Smooth muscle cell (in vitro differentiated cells): Measurements from ENCODE around the gene QPCTL. TPM values are rescaled to one million over a fixed set of nuclear protein-coding genes. Genes with fewer than 3 reads are reported as not detected.
"Not testable (repeated sequence)": the region's sequence is repeated elsewhere in the genome, so short reads cannot be mapped to it uniquely, and the experiment has no call there.

Experiments used
- DNase-seq: peaks from one replicate; lab custom pipeline; 2025; ENCODE audit not compliant: unreplicated experiment; lab: John Stamatoyannopoulos, UW
- H2AFZ ChIP-seq: fragments of 200-600 bp; sonication (generic); 2 replicates; pipeline ENCODE4 v1.6.0; 2016; ENCODE audit warnings: antibody characterized with exemption, low read depth, mild to moderate bottlenecking
- H3F3A ChIP-seq: fragments of 200-600 bp; sonication (generic); 2 replicates; pipeline ENCODE4 v1.6.0; 2017; ENCODE audit warnings: antibody characterized with exemption, low read depth
- H3K27ac ChIP-seq: fragments of 200-600 bp; sonication (generic); 2 replicates; pipeline ENCODE4 v1.5.1; 2016; ENCODE audit warnings: low read depth, mild to moderate bottlenecking
- H3K27me3 ChIP-seq: fragments of 200-600 bp; sonication (generic); 2 replicates; pipeline ENCODE4 v1.6.1; 2016; ENCODE audit warnings: low read depth, mild to moderate bottlenecking
- H3K36me3 ChIP-seq: fragments of 200-600 bp; sonication (generic); 2 replicates; pipeline ENCODE4 v1.5.1; 2016; ENCODE audit warnings: low read depth
- H3K4me1 ChIP-seq: fragments of 200-600 bp; sonication (generic); 2 replicates; pipeline ENCODE4 v1.5.1; 2016; ENCODE audit warnings: low read depth
- H3K4me2 ChIP-seq: fragments of 200-600 bp; sonication (generic); 2 replicates; pipeline ENCODE4 v1.6.0; 2016; ENCODE audit warnings: mild to moderate bottlenecking
- H3K4me3 ChIP-seq: fragments of 200-600 bp; sonication (generic); 2 replicates; pipeline ENCODE4 v1.5.1; 2016; ENCODE audit warnings: mild to moderate bottlenecking
- H3K79me2 ChIP-seq: fragments of 200-600 bp; sonication (generic); 2 replicates; pipeline ENCODE4 v1.6.0; 2016; ENCODE audit warnings: low read depth, mild to moderate bottlenecking
- H3K9ac ChIP-seq: fragments of 200-600 bp; sonication (generic); 2 replicates; pipeline ENCODE4 v1.6.0; 2016; ENCODE audit warnings: low read depth
- H3K9me3 ChIP-seq: fragments of 200-600 bp; sonication (generic); replicated peaks from 2 replicates; pipeline ENCODE4 v1.5.1; 2016; ENCODE audit warnings: low read depth
- H4K20me1 ChIP-seq: fragments of 200-600 bp; sonication (generic); 2 replicates; pipeline ENCODE4 v1.6.0; 2016; ENCODE audit warnings: low read depth
- CTCF ChIP-seq: fragments of 200-600 bp; sonication (generic); IDR thresholded peaks from 2 replicates; pipeline ENCODE4 v1.5.1; 2017; ENCODE audit warnings: borderline replicate concordance, mild to moderate bottlenecking, antibody characterized with exemption; ENCODE audit not compliant: insufficient read depth, poor library complexity, severe bottlenecking
- WGBS: methylation state at CpG from one replicate; pipeline ENCODE4 v1.1.7; 2016; ENCODE audit warnings: low lambda C conversion rate; 5-methylcytosine and 5-hydroxymethylcytosine counted together
- polyA plus RNA-seq: library from polyadenylated mRNA; unstranded; fragments of >200 nt; fragmentation: Nextera tagmentation; extraction: Ambion mirVana; gene quantifications from 2 replicates; pipeline ENCODE4 v1.2.1, GENCODE V29; 2016
- total RNA-seq: library from RNA; depleted of rRNA; stranded (reverse); fragments of >200 nt; gene quantifications from 2 replicates; pipeline ENCODE4 v1.2.3, GENCODE V29; 2014

The QPCTL gene
- total and polyA plus RNA-seq, 2 experiments from 2014 or later = 12.2 to 13.3 TPM

- H3K79me2 ChIP-seq = no peaks in the 10 kb centered on the region
- H4K20me1 ChIP-seq = no peaks in the 10 kb centered on the region
- no peak overlapping the region for H3K4me3 ChIP-seq
- WGBS = 88% methylated on average over 5 of the region's 5 CpGs
- TF ChIP-seq CTCF = no peak
- no peaks in the 10 kb centered on the region for H3K9me3 ChIP-seq
- no peaks in the 10 kb centered on the region for H3K27me3 ChIP-seq
- H2AFZ ChIP-seq = no peak overlapping the region
- no peak for DNase-seq
- no peak overlapping the region for H3K9ac ChIP-seq
- H3K27ac ChIP-seq = no peak overlapping the region
- no peak overlapping the region for H3K4me2 ChIP-seq
- no peaks in the 10 kb centered on the region for H3F3A ChIP-seq
- H3K4me1 ChIP-seq = no peaks in the 10 kb centered on the region
- no peaks in the 10 kb centered on the region for H3K36me3 ChIP-seq
These were observed 54.4 kb downstream of the QPCTL start for GRCh38 chr19:45746866-45747265.

GRCh38 chr19:45747513-45747912 lies 55.0 kb downstream of the QPCTL start:
- DNase-seq = no peak
- Histone ChIP-seq H2AFZ (no peak overlapping the region), H3K36me3 (no peaks in the 10 kb centered on the region), H4K20me1 (no peaks in the 10 kb centered on the region), H3K9me3 (no peaks in the 10 kb centered on the region), H3K4me1 (no peaks in the 10 kb centered on the region), H3K79me2 (no peaks in the 10 kb centered on the region), H3K4me3 (no peak overlapping the region), H3K9ac (no peak overlapping the region), H3K27ac (no peak overlapping the region), H3F3A (no peaks in the 10 kb centered on the region), H3K4me2 (no peak overlapping the region), H3K27me3 (no peaks in the 10 kb centered on the region)
- TF ChIP-seq CTCF = no peak
- WGBS = 93% methylated on average over 5 of the region's 5 CpGs

- not testable (repeated sequence) for H3K27ac ChIP-seq, H3K4me2 ChIP-seq, H3K4me1 ChIP-seq, H4K20me1 ChIP-seq, H2AFZ ChIP-seq, H3K36me3 ChIP-seq, H3K79me2 ChIP-seq, H3K4me3 ChIP-seq, DNase-seq, H3F3A ChIP-seq, H3K9ac ChIP-seq, H3K9me3 ChIP-seq, H3K27me3 ChIP-seq
- 96% methylated on average over 10 of the region's 10 CpGs for WGBS
These were observed 59.0 kb downstream of the QPCTL start for GRCh38 chr19:45751483-45751882.

GRCh38 chr19:45752639-45753038 lies 60.2 kb downstream of the QPCTL start:
- no peak overlapping the region for H3K9ac ChIP-seq
- H3K9me3 ChIP-seq = no peaks in the 10 kb centered on the region
- no peaks in the 10 kb centered on the region for H3K4me1 ChIP-seq
- 98% methylated on average over 12 of the region's 12 CpGs for WGBS
- no peak for DNase-seq
- no peak overlapping the region for H3K4me2 ChIP-seq
- H3K4me3 ChIP-seq = no peak overlapping the region
- no peaks in the 10 kb centered on the region for H3K79me2 ChIP-seq
- no peak overlapping the region for H3K27ac ChIP-seq
- H4K20me1 ChIP-seq = no peaks in the 10 kb centered on the region
- H2AFZ ChIP-seq = no peak overlapping the region
- no peaks in the 10 kb centered on the region for H3K36me3 ChIP-seq
- TF ChIP-seq CTCF = no peak
- H3K27me3 ChIP-seq = no peaks in the 10 kb centered on the region
- no peaks in the 10 kb centered on the region for H3F3A ChIP-seq
